Chondrocyte (in vitro differentiated cells): ENCODE results near the gene DDR1. TPM values are rescaled to one million over a fixed set of nuclear protein-coding genes. Genes with fewer than 3 reads are reported as not detected.

Source experiments
- DNase-seq: peaks from one replicate; pipeline ENCODE4 v3.0.0; 2021; ENCODE audit warnings: mixed read lengths, low spot score
- H3K27ac Mint-ChIP-seq: one replicate; pipeline ENCODE4 v1.8.0; 2021; ENCODE audit warnings: mild to moderate bottlenecking, moderate library complexity, mixed read lengths; ENCODE audit not compliant: unreplicated experiment
- H3K27me3 Mint-ChIP-seq: 2 replicates; pipeline ENCODE4 v1.8.0; 2021; ENCODE audit warnings: low read depth, mixed read lengths
- H3K36me3 Mint-ChIP-seq: 2 replicates; pipeline ENCODE4 v1.8.0; 2021; ENCODE audit warnings: low read depth, mixed read lengths
- H3K4me1 Mint-ChIP-seq: 2 replicates; pipeline ENCODE4 v1.8.0; 2021; ENCODE audit warnings: low read depth, mild to moderate bottlenecking, mixed read lengths
- H3K4me3 Mint-ChIP-seq: one replicate; pipeline ENCODE4 v1.8.0; 2021; ENCODE audit warnings: mild to moderate bottlenecking, moderate library complexity, mixed read lengths; ENCODE audit not compliant: unreplicated experiment
- H3K9me3 Mint-ChIP-seq: 2 replicates; pipeline ENCODE4 v1.8.0; 2021; ENCODE audit warnings: low read depth, mixed read lengths
- CTCF ChIP-seq: fragments of 200-600 bp; sonication (generic); IDR thresholded peaks from 2 replicates; pipeline ENCODE4 v1.5.0; 2021; ENCODE audit warnings: antibody characterized with exemption, mild to moderate bottlenecking, moderate library complexity
- total RNA-seq: library from RNA; stranded (reverse); gene quantifications from 3 replicates; pipeline ENCODE4 v1.2.1, GENCODE V29; 2021

DDR1 gene
- total RNA-seq, 1 donor from 2014 or later: 112 TPM

DNA sequence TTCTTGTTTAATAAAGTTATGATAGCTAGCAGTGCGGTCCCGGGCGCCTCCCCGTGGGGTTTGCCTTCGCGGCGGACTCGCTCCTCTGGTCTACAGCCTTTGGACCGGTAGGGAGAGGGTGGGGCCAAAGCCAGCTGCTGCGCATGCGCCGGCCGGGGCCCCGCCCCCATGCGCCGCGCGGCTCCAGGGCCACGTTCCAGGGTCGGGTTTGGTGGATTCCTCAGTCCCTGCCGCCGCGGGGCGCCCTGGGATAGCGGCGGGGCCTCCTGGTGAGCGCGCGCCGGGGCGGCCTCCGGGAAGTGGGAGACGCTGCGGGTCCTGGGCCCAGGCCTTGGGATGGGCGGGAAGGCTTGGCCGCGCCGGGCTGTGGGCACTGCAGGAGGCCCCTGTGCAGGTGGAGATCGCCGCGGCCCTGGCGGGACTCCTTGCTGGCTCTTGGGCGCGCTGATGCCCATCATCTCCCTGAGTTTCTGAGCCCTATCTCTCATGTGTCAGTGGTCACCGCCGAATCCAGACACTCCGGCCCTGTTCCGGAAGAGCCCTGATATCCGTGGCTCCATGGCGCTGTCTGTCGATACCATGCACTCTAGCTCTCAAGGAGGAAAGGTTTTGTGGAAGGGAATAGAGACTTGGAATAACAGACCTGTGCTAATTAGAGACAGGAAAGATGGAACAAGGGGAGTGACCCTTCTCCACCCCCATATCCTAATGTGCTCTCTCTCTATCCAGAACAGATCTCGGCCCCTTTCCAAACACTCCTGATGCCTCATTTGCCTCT, 29.9 kb downstream of the DDR1 start, which contains the start of gene VARS2:
Gene VARS2, plus strand, starts transcription at position 163 of the 778 bp plus-strand sequence. Its CDS starts 599 bp downstream, at position 762.
- H3K27ac Mint-ChIP-seq: peak within 1 kb of the TSS; percentile 90
- DNase-seq: no peak
- H3K27me3 Mint-ChIP-seq: no peaks in the 10 kb centered on the region
- H3K36me3 Mint-ChIP-seq: peaks cover 21% of the 10 kb centered on the region
- TF ChIP-seq CTCF: peak; percentile 72
- H3K4me3 Mint-ChIP-seq: peak within 1 kb of the TSS; percentile 83
- H3K4me1 Mint-ChIP-seq: peaks cover 44% of the 10 kb centered on the region
- H3K9me3 Mint-ChIP-seq: no peaks in the 10 kb centered on the region

DNA sequence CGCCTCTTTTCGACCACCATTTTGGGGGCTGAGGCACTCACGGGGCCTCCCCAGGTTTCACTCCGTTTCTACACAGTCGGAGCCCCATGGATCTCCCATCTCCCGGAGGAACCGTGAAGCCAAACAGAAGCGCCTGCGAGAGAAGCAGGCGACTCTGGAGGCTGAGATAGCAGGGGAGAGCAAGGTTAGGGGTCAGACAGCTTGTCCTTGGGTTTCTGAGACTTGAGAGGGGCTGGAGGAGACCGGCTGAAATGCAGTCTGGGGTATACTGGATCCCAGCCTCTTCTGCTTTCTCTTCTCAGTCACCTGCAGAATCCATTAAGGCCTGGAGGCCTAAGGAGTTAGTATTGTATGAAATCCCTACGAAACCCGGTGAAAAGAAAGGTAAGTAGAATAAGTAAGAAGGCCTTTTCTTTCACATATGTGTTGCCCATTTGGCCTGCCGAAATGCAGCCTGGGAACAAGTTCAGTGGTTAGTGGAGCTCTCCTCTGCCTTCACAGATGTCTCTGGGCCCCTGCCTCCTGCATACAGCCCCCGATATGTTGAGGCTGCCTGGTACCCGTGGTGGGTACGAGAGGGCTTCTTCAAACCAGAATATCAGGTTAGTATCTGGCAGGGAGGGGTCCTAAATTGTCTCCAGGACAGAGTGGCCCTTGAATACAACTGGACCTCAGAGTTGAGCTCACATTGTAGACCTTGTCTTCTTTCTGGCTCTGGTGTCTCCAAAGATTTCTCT, 30.7 kb downstream of the DDR1 start:
- Mint-ChIP-seq H3K27me3 (no peaks in the 10 kb centered on the region), H3K9me3 (no peaks in the 10 kb centered on the region), H3K4me3 (peak overlapping the region; percentile 83), H3K36me3 (peaks cover 24% of the 10 kb centered on the region), H3K27ac (peak overlapping the region; percentile 90), H3K4me1 (peaks cover 44% of the 10 kb centered on the region)
- TF ChIP-seq CTCF: no peak
- DNase-seq: no peak

DNA sequence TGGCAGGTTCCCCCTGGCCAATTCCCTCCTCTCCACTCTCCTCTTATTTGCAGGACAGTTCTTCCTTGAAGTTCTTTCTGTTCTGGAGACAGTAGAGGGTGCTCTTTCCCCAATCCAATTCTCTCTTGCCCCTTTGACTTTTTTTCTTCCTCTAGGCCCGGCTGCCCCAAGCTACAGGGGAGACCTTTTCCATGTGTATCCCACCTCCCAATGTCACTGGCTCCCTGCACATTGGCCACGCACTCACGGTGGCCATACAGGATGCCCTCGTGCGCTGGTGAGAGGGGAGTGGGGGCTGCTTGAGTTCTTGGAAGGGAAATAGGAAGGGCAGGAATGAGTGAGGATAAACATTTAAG, 31.2 kb downstream of the DDR1 start:
- H3K36me3 Mint-ChIP-seq: peaks cover 25% of the 10 kb centered on the region
- H3K27ac Mint-ChIP-seq: peak overlapping the region; percentile 57
- no peak for DNase-seq
- TF ChIP-seq CTCF: peak; percentile 89
- H3K9me3 Mint-ChIP-seq: no peaks in the 10 kb centered on the region
- H3K4me1 Mint-ChIP-seq: peaks cover 44% of the 10 kb centered on the region
- H3K4me3 Mint-ChIP-seq: no peak overlapping the region
- H3K27me3 Mint-ChIP-seq: no peaks in the 10 kb centered on the region

DNA sequence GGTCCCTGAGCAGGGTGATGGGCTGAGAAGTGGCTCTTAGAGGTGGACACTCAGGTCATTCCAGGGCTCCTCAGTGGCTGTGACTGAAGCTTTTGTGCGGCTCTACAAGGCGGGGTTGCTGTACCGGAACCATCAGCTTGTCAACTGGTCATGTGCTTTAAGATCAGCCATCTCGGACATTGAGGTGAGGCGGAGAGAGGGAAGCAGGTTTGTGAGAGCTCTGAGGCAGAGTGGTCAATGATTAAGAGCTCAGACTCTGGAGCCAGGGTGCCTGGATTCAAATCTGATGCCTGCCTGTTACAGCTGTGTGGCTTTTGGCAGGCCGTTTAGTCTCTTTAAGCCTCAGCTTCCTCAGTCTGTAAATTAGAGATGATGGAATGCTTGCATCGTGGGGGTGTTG, 32.7 kb downstream of the DDR1 start:
- Mint-ChIP-seq H3K4me3 (no peak overlapping the region), H3K27me3 (no peaks in the 10 kb centered on the region), H3K27ac (no peak overlapping the region), H3K36me3 (peaks cover 24% of the 10 kb centered on the region), H3K9me3 (no peaks in the 10 kb centered on the region), H3K4me1 (peaks cover 44% of the 10 kb centered on the region)
- no peak for TF ChIP-seq CTCF
- DNase-seq: no peak

DNA sequence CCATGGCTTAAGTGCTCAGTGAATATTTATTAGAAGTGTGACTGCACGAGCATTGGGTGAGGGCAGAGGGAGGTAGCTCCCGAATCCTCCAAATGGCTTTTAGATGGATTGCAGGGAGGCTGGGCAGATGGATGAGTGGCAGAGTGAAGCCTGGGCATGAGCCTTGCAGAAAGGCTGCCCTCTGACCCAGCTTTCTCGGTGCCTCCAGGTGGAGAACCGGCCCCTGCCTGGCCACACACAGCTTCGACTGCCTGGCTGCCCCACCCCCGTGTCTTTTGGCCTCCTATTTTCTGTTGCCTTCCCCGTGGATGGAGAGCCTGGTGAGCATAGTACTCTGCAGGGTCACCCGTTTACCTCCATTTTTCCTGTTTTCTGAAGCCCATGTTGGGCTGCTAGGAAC, 33.2 kb downstream of the DDR1 start:
- TF ChIP-seq CTCF: no peak
- Mint-ChIP-seq H3K4me3 (no peak overlapping the region), H3K9me3 (no peaks in the 10 kb centered on the region), H3K27me3 (no peaks in the 10 kb centered on the region), H3K36me3 (peaks cover 29% of the 10 kb centered on the region), H3K4me1 (peaks cover 41% of the 10 kb centered on the region), H3K27ac (no peak overlapping the region)
- no peak for DNase-seq
